NCI-H1417 (cell line): Measurements from ENCODE around the gene ARHGAP24.
A peak's percentile ranks its signal among the peaks of the same experiment; 100 is the strongest.
"Not testable (repeated sequence)": the region's sequence is repeated elsewhere in the genome, so short reads cannot be mapped to it uniquely, and the experiment has no call there.

Experiments
- DNase-seq, 3 experiments: peaks; one replicate each; lab custom pipeline; 2025; lab: John Stamatoyannopoulos, UW

ARHGAP24 gene

GRCh38 chr4:85518526-85518925, 43.6 kb downstream of the ARHGAP24 start:
- DNase-seq: not testable (repeated sequence)

- DNase-seq: no peak
Observed at GRCh38 chr4:85520765-85521749, 46.1 kb downstream of the ARHGAP24 start.

GRCh38 chr4:85522277-85522676, 47.3 kb downstream of the ARHGAP24 start:
- no peak for DNase-seq

GRCh38 chr4:85522836-85523235, 47.9 kb downstream of the ARHGAP24 start:
- DNase-seq: no peak

- DNase-seq: peak in 2 of 3 experiments; percentile 12 to 53
Observed at GRCh38 chr4:85527815-85528214, 52.9 kb downstream of the ARHGAP24 start.

GRCh38 chr4:85531560-85532341, 56.8 kb downstream of the ARHGAP24 start:
- DNase-seq: no peak

- DNase-seq: no peak
Observed at GRCh38 chr4:85534120-85534519, 59.2 kb downstream of the ARHGAP24 start.

GRCh38 chr4:85543832-85544231, 68.9 kb downstream of the ARHGAP24 start:
- no peak for DNase-seq

- DNase-seq: no peak
Observed at GRCh38 chr4:85544751-85545150, 69.8 kb downstream of the ARHGAP24 start.

- DNase-seq: peak in 1 of 3 experiments; percentile 28
Observed at GRCh38 chr4:85548116-85548515, 73.2 kb downstream of the ARHGAP24 start.

GRCh38 chr4:85548841-85549240, 73.9 kb downstream of the ARHGAP24 start:
- DNase-seq: no peak

GRCh38 chr4:85555206-85555605, 80.3 kb downstream of the ARHGAP24 start:
- no peak for DNase-seq

GRCh38 chr4:85556283-85556682, 81.3 kb downstream of the ARHGAP24 start:
- DNase-seq: peak in 1 of 3 experiments; percentile 61

- no peak for DNase-seq
Observed at GRCh38 chr4:85557016-85557901, 82.3 kb downstream of the ARHGAP24 start.

GRCh38 chr4:85565761-85566480, 91.0 kb downstream of the ARHGAP24 start:
- DNase-seq: no peak

GRCh38 chr4:85569730-85570299, 94.9 kb downstream of the ARHGAP24 start:
- no peak for DNase-seq

- no peak for DNase-seq
Observed at GRCh38 chr4:85570388-85570787, 95.4 kb downstream of the ARHGAP24 start.

- DNase-seq: no peak
Observed at GRCh38 chr4:85571008-85571407, 96.1 kb downstream of the ARHGAP24 start.

- DNase-seq: no peak
Observed at GRCh38 chr4:85573270-85573669, 98.3 kb downstream of the ARHGAP24 start.

- no peak for DNase-seq
Observed at GRCh38 chr4:85577307-85577706, 102.4 kb downstream of the ARHGAP24 start.

- DNase-seq: no peak
Observed at GRCh38 chr4:85579942-85580341, 105.0 kb downstream of the ARHGAP24 start.
